Mucosa of descending colon (tissue), 3 donors: ENCODE measurements around the gene DNASE1L3. TPM values are rescaled to one million over a fixed set of nuclear protein-coding genes. Genes with fewer than 3 reads are reported as not detected.

Experiments
- ATAC-seq: fragments of 200-7000 bp; cut with Tn5 transposase; one replicate; pipeline ENCODE4 v1.9.1; 2020; ENCODE audit warnings: mild to moderate bottlenecking, moderate library complexity
- DNase-seq, 3 donors: peaks; one replicate each; pipeline ENCODE4 v3.0.0-alpha.2; 2020
- H3K36me3 ChIP-seq: fragments of 200-600 bp; one replicate; pipeline ENCODE4 v1.8.0; 2021; ENCODE audit warnings: low read depth, mild to moderate bottlenecking
- H3K4me1 ChIP-seq: fragments of 200-600 bp; one replicate; pipeline ENCODE4 v1.8.0; 2021; ENCODE audit warnings: low read depth, mild to moderate bottlenecking
- H3K4me3 ChIP-seq: fragments of 200-600 bp; one replicate; pipeline ENCODE4 v1.8.0; 2021; ENCODE audit warnings: mild to moderate bottlenecking
- H3K9me3 ChIP-seq: fragments of 200-600 bp; one replicate; pipeline ENCODE4 v1.8.0; 2021; ENCODE audit warnings: mild to moderate bottlenecking
- intact Hi-C, 2 donors: fragments of 100-400 bp; cut with DNase I in 1 of 2; cut with micrococcal nuclease in 1 of 2; formaldehyde crosslinking; loops; one replicate each; pipeline versions ENCODE4 v1.11.0 to v1.11.1; 2022; cut with DNase I, micrococcal nuclease
- long read RNA-seq, 2 donors: library from polyadenylated mRNA; unstranded; transcript quantifications; one replicate each; pipeline ENCODE4 v2.0.0, GENCODE V29; 2019 to 2021
- total RNA-seq, 3 donors: library from RNA; stranded (reverse); fragmentation: NEBNext Ultra II Directional in 2 of 3; extraction: Animal tissue kit (Norgen Biotek cat#: 25700) in 2 of 3; gene quantifications; one replicate each; pipeline versions ENCODE4 v1.2.1 to v1.2.4, GENCODE V29; 2021 to 2023
- TF ChIP-seq, protein P1 (sequence below): fragments of 200-600 bp; IDR thresholded peaks from one replicate; pipeline ENCODE4 v1.8.0; 2022; ENCODE audit warnings: antibody characterized with exemption, mild to moderate bottlenecking
- donor health status: DM: no; HTN: no; CAD: no; lungs with moderate emphysema.
- donor health status: DM: no; HTN: no; CAD: no.
- donor health status: DM: no; HTN: yes; CAD: no.

DNASE1L3 gene, protein sequence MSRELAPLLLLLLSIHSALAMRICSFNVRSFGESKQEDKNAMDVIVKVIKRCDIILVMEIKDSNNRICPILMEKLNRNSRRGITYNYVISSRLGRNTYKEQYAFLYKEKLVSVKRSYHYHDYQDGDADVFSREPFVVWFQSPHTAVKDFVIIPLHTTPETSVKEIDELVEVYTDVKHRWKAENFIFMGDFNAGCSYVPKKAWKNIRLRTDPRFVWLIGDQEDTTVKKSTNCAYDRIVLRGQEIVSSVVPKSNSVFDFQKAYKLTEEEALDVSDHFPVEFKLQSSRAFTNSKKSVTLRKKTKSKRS
- total RNA-seq, result 1 to 10 TPM; 3.3 to 9.6 (median 9.0) TPM
- long read RNA-seq, donor 1, result 0 reads
- long read RNA-seq, donor 2, transcript DNASE1L3-201 (8 exons, 1,294 nt), result major isoform, 7 of 7 reads
- long read RNA-seq, donor 2, partial matches to known transcripts, result 0 of 7 reads
- long read RNA-seq, donor 2, other reads (novel, unspliced or antisense), result 0 of 7 reads

DNA sequence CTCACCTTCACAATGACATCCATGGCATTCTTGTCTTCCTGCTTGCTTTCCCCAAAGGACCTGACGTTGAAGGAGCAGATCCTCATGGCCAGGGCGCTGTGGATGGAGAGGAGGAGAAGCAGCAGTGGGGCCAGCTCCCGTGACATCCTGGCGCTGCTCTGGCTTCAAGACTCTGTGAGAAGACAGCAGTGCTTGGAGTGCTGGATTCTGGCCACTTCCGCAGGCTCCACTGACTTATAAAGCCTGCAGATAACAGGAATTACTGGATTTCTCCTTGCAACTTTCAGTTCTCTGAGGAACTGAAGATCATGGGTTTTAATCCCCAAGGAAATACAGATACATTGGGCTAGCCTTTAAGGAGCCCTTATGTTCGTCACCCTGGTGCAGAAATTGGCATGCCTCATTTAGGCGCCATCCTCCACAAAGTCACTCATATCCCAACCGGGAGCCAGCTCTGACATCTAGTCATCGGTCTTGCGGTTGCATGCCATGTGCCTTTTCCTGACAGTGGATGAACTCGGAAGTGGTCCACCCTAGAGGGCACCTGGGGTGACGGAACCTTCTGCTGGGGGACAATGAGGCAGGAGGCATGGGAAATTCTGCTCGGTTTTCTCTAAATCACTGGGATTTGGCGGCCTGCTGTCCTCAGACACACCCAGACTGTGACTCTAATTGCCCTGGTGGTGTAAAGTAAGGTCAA, at the start of gene DNASE1L3:
DNASE1L3 (minus strand) TSS at position 212 of the 700 bp plus-strand sequence; CDS start at position 146, 66 bp downstream.
- TF ChIP-seq, protein P1, sequence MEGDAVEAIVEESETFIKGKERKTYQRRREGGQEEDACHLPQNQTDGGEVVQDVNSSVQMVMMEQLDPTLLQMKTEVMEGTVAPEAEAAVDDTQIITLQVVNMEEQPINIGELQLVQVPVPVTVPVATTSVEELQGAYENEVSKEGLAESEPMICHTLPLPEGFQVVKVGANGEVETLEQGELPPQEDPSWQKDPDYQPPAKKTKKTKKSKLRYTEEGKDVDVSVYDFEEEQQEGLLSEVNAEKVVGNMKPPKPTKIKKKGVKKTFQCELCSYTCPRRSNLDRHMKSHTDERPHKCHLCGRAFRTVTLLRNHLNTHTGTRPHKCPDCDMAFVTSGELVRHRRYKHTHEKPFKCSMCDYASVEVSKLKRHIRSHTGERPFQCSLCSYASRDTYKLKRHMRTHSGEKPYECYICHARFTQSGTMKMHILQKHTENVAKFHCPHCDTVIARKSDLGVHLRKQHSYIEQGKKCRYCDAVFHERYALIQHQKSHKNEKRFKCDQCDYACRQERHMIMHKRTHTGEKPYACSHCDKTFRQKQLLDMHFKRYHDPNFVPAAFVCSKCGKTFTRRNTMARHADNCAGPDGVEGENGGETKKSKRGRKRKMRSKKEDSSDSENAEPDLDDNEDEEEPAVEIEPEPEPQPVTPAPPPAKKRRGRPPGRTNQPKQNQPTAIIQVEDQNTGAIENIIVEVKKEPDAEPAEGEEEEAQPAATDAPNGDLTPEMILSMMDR, result no peak
- H3K4me3 ChIP-seq, result no peak within 1 kb of the TSS
- H3K9me3 ChIP-seq, result no peaks in the 10 kb centered on the region
- DNase-seq (no peak), ATAC-seq (no peak)
- intact Hi-C loops, result no loop called here
- H3K4me1 ChIP-seq, result no peaks in the 10 kb centered on the region
- H3K36me3 ChIP-seq, result no peaks in the 10 kb centered on the region

DNA sequence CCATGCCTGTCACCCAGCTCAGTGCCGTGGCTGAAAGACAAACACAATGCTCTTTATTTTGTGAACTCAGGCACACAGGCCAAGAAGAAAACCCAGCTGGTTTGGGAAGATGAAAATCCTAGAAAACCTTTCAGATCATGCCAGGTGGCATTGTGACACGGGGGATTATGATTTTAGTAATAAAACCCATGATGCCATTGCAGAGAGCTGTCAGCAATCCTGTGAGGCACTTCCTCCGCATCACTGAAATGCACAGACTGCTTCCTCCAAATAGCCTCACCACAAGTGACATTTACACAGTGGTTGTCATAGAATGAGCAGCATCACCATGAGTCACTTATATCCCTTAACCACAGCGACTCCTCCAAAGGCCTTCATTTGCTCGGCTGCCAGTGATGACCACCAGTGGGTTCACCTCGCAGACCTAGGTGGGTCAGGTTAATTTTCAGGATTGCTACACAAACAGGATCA, 49.5 kb upstream of the DNASE1L3 start:
- Histone ChIP-seq H3K4me1 (no peaks in the 10 kb centered on the region), H3K4me3 (no peak overlapping the region), H3K36me3 (no peaks in the 10 kb centered on the region), H3K9me3 (no peaks in the 10 kb centered on the region)
- ATAC-seq (peak; percentile 10), DNase-seq (no peak)
- intact Hi-C loops, result no loop called here
- TF ChIP-seq, protein P1, result no peak

DNA sequence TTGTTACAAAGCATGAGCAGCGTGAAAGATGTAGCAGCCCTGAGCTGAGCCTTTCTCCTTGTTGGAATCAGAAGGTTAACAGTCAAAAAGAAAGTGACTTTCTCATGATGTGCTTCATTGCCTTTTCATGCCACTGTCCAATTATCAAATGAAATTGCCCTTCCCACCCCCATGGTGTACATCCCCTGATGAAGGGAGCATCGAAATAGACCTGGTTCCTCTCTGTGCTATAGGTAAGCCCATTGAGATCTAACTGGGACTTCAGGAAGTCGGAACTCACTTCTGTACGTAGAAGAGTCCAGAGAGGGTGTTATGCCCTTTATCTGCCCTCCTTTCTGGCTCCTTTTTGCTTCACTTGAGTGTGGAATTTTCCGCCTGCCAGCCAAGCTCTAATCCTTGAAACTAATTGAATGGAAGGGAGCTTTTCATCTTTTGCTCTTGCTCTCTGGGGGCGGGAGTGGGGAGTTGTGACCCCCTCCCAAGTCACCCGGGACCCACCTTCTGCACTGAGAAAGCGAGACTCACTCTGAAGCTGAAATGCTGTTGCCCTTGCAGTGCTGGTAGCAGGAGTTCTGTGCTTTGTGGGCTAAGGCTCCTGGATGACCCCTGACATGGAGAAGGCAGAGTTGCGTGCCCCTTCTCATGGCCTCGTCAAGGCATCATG, 47.8 kb upstream of the DNASE1L3 start:
- H3K4me3 ChIP-seq, result no peak overlapping the region
- intact Hi-C loops, result no loop called here
- ATAC-seq (no peak), DNase-seq (no peak)
- no peaks in the 10 kb centered on the region for H3K36me3 ChIP-seq
- peaks cover 7% of the 10 kb centered on the region for H3K4me1 ChIP-seq
- no peaks in the 10 kb centered on the region for H3K9me3 ChIP-seq
- TF ChIP-seq, protein P1, result no peak

DNA sequence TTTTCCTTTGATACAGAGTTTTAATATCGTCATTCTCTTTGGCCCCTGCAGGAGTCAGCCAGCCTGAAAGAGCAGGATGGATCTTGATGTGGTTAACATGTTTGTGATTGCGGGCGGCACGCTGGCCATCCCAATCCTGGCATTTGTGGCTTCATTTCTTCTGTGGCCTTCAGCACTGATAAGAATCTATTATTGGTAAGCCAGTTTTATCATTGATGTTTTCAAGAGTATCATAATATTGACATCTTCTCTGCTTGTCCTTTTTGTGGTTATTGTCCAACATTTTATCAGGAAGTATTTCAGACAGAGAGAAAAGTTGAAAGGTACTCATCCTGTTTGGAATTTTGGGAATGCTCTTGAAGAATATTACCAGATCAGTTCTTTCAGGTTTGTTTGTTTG, 45.7 kb upstream of the DNASE1L3 start:
- intact Hi-C loops, result no loop called here
- H3K9me3 ChIP-seq, result no peaks in the 10 kb centered on the region
- DNase-seq, result no peak
- ATAC-seq, result no peak
- H3K4me1 ChIP-seq, result peaks cover 7% of the 10 kb centered on the region
- no peak overlapping the region for H3K4me3 ChIP-seq
- no peaks in the 10 kb centered on the region for H3K36me3 ChIP-seq
- TF ChIP-seq, protein P1, result no peak

DNA sequence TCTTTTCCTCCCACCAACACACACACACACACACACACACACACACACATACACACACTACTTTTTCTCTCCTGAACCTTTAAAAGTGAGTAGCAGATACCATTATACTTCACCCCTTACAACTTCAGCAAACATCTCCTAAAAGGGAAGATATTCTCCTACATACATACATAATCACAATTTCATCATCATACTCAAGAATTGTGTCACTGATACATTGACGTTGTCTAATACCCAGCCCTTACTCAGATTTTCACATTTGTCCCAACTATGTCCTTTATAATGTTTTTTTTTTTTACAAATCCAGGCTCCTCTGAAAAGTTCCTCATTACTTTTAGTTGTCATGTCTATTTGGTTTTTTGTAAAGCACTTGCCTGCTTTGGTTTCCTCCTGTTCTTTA, 45.3 kb upstream of the DNASE1L3 start:
- Histone ChIP-seq H3K4me3 (no peak overlapping the region), H3K4me1 (peaks cover 7% of the 10 kb centered on the region), H3K36me3 (no peaks in the 10 kb centered on the region), H3K9me3 (no peaks in the 10 kb centered on the region)
- TF ChIP-seq, protein P1, result no peak
- ATAC-seq (no peak), DNase-seq (no peak)
- intact Hi-C loops, result no loop called here
